Measurements from ENCODE around the gene NF1.

GRCh38 chr17:31272236-31272635 is 177.5 kb downstream of the NF1 start:
- TF ChIP-seq GLI2 (tag by site-specific recombination; IDR thresholded peaks at IDR 0.05; ENCODE audit: borderline replicate concordance, low read depth) = no peak
- TF ChIP-seq KLF10 (tag by site-specific recombination; IDR thresholded peaks at IDR 0.05) = no peak
- no peak for TF ChIP-seq ZNF449 (tag by site-specific recombination; IDR thresholded peaks at IDR 0.05)

Data from HEK293 (cell line).